SHP77 treated with DMSO at 0.1 percent for 48 hours (cell line): ENCODE results near the gene KCNAB1.

Experiments used
- DNase-seq: peaks from one replicate; lab custom pipeline; 2025; lab: John Stamatoyannopoulos, UW

KCNAB1 gene

GRCh38 chr3:156576051-156576450, 455.7 kb downstream of the KCNAB1 start:
- DNase-seq: no peak

GRCh38 chr3:156576651-156577348, 456.4 kb downstream of the KCNAB1 start:
- no peak for DNase-seq

GRCh38 chr3:156577736-156578135, 457.4 kb downstream of the KCNAB1 start:
- no peak for DNase-seq

- no peak for DNase-seq
These were observed 459.1 kb downstream of the KCNAB1 start for GRCh38 chr3:156579427-156579851.

- DNase-seq: no peak
These were observed 460.7 kb downstream of the KCNAB1 start for GRCh38 chr3:156581033-156581432.

GRCh38 chr3:156581954-156582353, 461.6 kb downstream of the KCNAB1 start:
- DNase-seq: no peak

GRCh38 chr3:156582532-156583183, 462.3 kb downstream of the KCNAB1 start:
- no peak for DNase-seq

GRCh38 chr3:156583469-156583868, 463.1 kb downstream of the KCNAB1 start:
- DNase-seq: no peak

- DNase-seq: no peak
These were observed 466.8 kb downstream of the KCNAB1 start for GRCh38 chr3:156586905-156587759.

GRCh38 chr3:156587760-156588069, 467.3 kb downstream of the KCNAB1 start:
- DNase-seq: no peak
